BJ (cell line): ENCODE results near the gene CCDC106. TPM values are rescaled to one million over a fixed set of nuclear protein-coding genes. Genes with fewer than 3 reads are reported as not detected.

ENCODE experiments used
- CTCF ChIA-PET: fragments of 350-600 bp; formaldehyde crosslinking; extraction: SDS; loops from one replicate; lab custom pipeline; 2021; ENCODE audit warnings: antibody characterized with exemption, inconsistent platforms; lab: Yijun Ruan, JAX
- POLR2A ChIA-PET: fragments of 300-600 bp; sonication (Branson Sonifier 250); formaldehyde crosslinking; extraction: SDS; loops from one replicate; lab custom pipeline; 2021; ENCODE audit warnings: antibody characterized with exemption; lab: Charles Lee
- DNase-seq: peaks from one replicate; pipeline ENCODE4 v3.0.0-alpha.2; 2011; ENCODE audit warnings: low read depth
- H3K27me3 ChIP-seq: 2 replicates; pipeline ENCODE4 v1.6.0; 2011; ENCODE audit warnings: low read length; ENCODE audit not compliant: control insufficient read depth, insufficient read depth
- H3K36me3 ChIP-seq: 2 replicates; pipeline ENCODE4 v1.5.1; 2011; ENCODE audit warnings: low read length; ENCODE audit not compliant: control insufficient read depth, insufficient read depth
- H3K4me3 ChIP-seq: 2 replicates; pipeline ENCODE4 v1.5.1; 2011; ENCODE audit warnings: low read depth, mild to moderate bottlenecking, control low read depth, low read length
- polyA plus RNA-seq: library from polyadenylated mRNA; depleted of rRNA; stranded (reverse); fragments of >200 nt; gene quantifications from 2 replicates; pipeline ENCODE4 v1.2.3, GENCODE V29; 2011
- TF ChIP-seq, protein P1 (sequence below): IDR thresholded peaks from 2 replicates; pipeline ENCODE4 v1.5.1; 2011; ENCODE audit warnings: low read depth, mild to moderate bottlenecking, control low read depth, inconsistent platforms, low read length, moderate library complexity; ENCODE audit not compliant: insufficient read depth

CCDC106 gene
- polyA plus RNA-seq, 1 experiment = 8.9 TPM

DNA sequence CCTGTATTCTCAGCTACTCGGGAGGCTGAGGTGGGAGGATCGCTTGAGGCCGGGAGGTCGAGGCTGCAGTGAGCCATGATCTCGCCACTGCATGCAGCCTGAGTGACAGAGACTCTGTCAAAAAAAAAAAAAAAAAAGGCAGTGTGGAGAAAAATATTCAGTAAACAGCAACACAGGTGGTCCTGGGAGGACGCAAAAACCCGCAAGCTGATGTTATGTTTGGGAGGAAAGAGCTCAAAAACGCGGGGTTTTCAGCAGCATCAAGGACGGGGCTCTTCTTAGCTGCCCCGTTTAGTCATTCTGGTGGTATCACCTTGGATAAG, 23.0 kb upstream of the CCDC106 start:
- TF ChIP-seq, protein P1, sequence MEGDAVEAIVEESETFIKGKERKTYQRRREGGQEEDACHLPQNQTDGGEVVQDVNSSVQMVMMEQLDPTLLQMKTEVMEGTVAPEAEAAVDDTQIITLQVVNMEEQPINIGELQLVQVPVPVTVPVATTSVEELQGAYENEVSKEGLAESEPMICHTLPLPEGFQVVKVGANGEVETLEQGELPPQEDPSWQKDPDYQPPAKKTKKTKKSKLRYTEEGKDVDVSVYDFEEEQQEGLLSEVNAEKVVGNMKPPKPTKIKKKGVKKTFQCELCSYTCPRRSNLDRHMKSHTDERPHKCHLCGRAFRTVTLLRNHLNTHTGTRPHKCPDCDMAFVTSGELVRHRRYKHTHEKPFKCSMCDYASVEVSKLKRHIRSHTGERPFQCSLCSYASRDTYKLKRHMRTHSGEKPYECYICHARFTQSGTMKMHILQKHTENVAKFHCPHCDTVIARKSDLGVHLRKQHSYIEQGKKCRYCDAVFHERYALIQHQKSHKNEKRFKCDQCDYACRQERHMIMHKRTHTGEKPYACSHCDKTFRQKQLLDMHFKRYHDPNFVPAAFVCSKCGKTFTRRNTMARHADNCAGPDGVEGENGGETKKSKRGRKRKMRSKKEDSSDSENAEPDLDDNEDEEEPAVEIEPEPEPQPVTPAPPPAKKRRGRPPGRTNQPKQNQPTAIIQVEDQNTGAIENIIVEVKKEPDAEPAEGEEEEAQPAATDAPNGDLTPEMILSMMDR = no peak
- Histone ChIP-seq H3K4me3 (peak overlapping the region; percentile 82), H3K36me3 (peaks cover 6% of the 10 kb centered on the region), H3K27me3 (no peaks in the 10 kb centered on the region)
- CTCF ChIA-PET = interaction anchor here (0.7 to 5.7 kb wide), 9 partner anchors 8 to 464 kb away, joined by 3 to 30 read pairs (median 4); partner anchors contain the start of gene ZNF865
- no peak for DNase-seq
- POLR2A ChIA-PET = interaction anchor here (0.7 kb wide), 1 partner anchor 115 kb away, joined by 13 read pairs; no protein-coding TSS in a partner anchor

GRCh38 chr19:55626350-55626749, 21.7 kb upstream of the CCDC106 start:
- ChIA-PET POLR2A (no interaction called here), CTCF (interaction anchor here (0.6 to 5.7 kb wide), 5 partner anchors 14 to 109 kb away, joined by 3 to 30 read pairs (median 4); partner anchors contain the start of genes ZNF580 and ZNF865)
- peaks cover 3% of the 10 kb centered on the region for H3K36me3 ChIP-seq
- TF ChIP-seq, protein P1 = no peak
- no peak for DNase-seq
- no peaks in the 10 kb centered on the region for H3K27me3 ChIP-seq
- no peak overlapping the region for H3K4me3 ChIP-seq

GRCh38 chr19:55632463-55632834, 15.6 kb upstream of the CCDC106 start:
- ChIA-PET POLR2A (no interaction called here), CTCF (interaction anchor here (0.6 to 5.6 kb wide), 35 partner anchors 8 to 701 kb away, joined by 3 to 58 read pairs (median 4); partner anchors contain the start of genes CCDC106, FIZ1, ZNF524 and ZNF581)
- no peak for DNase-seq
- TF ChIP-seq, protein P1 = peak; percentile 83
- no peaks in the 10 kb centered on the region for H3K27me3 ChIP-seq
- no peaks in the 10 kb centered on the region for H3K36me3 ChIP-seq
- H3K4me3 ChIP-seq = no peak overlapping the region

DNA sequence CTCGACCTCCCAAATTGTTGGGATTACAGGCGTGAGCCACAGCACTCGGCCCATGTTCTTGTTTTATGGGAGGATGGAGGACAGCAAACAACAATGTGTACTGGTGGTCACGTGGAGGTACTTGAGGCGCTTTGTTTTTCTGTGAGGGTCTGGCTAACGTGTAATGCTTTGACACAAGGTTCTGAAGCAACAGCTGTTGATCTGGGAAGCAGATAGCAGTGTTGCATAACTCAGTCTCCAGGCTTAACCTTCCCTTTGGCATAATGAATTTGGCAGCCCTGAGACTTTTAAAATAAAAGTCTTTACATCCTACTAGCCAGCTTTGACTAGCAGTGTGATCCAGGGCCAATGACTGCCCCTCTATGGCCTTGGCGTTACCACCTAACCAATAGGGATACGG, 14.2 kb upstream of the CCDC106 start:
- DNase-seq = no peak
- TF ChIP-seq, protein P1 = no peak
- Histone ChIP-seq H3K27me3 (no peaks in the 10 kb centered on the region), H3K4me3 (no peak overlapping the region), H3K36me3 (no peaks in the 10 kb centered on the region; the same call in 1 of the 2 replicates)
- POLR2A ChIA-PET = interaction anchor here (0.6 kb wide), 1 partner anchor 50 kb away, joined by 4 read pairs; no protein-coding TSS in a partner anchor
- CTCF ChIA-PET = interaction anchor here (0.7 to 5.6 kb wide), 10 partner anchors 9 to 508 kb away, joined by 3 to 58 read pairs (median 10); partner anchors contain the start of genes FIZ1, ZNF524, ZNF581 and ZNF784

DNA sequence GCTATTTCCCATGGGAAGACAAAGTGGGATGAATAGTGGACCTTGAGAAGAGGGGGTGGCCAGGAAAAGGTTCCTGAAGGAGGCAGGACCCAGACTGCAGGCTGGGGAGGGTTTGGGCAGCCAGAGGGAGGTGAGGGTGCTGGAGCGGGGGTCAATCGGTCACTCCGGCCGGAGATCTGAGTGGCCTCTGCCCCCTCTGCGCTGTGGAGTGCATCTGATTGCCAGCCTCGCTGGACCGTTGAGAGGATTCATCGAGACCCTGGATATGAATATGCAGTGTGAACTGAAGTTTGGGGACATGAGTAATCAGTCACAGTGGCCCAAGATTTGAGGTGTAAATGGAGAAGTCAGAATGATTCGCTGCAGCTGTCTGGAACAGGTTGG, 12.7 kb upstream of the CCDC106 start:
- DNase-seq = no peak
- Histone ChIP-seq H3K36me3 (no peaks in the 10 kb centered on the region; the same call in 1 of the 2 replicates), H3K4me3 (peak overlapping the region; percentile 99), H3K27me3 (no peaks in the 10 kb centered on the region)
- CTCF ChIA-PET = interaction anchor here (0.7 to 2.2 kb wide), 4 partner anchors 11 to 169 kb away, joined by 3 to 10 read pairs (median 5); partner anchors contain the start of gene ZNF784
- TF ChIP-seq, protein P1 = no peak
- POLR2A ChIA-PET = no interaction called here
